ENCODE results near the gene GPD1L. TPM values are rescaled to one million over a fixed set of nuclear protein-coding genes. Genes with fewer than 3 reads are reported as not detected.

GPD1L gene
- total and polyA plus RNA-seq, 2 of the 13 experiments (the other 11 are each of a cell fraction or from before 2014, with no cell fraction given) = 4.9 to 13.7 TPM

DNA sequence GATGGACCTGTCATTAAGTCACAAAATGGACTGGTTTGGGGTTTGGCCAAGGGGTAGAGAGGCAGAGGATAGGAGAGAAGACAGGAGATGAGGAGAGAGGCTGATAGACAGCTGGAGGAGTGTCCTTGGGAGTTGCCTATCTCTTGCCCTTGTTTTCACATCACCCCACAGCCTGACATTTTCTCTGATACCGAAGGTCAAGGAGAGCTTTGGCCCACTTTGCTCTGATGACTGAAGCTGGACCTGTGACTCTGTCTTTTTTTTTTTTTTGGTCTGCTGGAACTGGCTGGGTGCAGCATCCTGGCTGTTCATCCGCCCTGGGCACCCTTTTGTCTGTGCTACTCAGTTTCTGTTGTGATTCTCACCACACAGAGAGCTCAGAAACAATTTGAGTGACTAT lies 5.1 kb downstream of the GPD1L start:
- Histone ChIP-seq H3K4me1 (ENCODE audit: insufficient read depth, low read length) (peaks cover 36% of the 10 kb centered on the region), H3K9ac (ENCODE audit: insufficient read depth, low read depth, low read length) (no peak overlapping the region), H3K36me3 (replicated peaks in 1 of 2; ENCODE audit: control insufficient read depth in 1 of 2, insufficient read depth in 2 of 2, low read length in 2 of 2) (no peaks in the 10 kb centered on the region), H3K27me3 (ENCODE audit: control insufficient read depth in 1 of 2, insufficient read depth in 2 of 2, low read length in 2 of 2) (no peaks in the 10 kb centered on the region; a peak in 1 of 5 replicates), H3K27ac (ENCODE audit: extremely low read length, insufficient read depth, low read length) (no peak overlapping the region), H4K20me1 (ENCODE audit: insufficient read depth, low read length) (no peaks in the 10 kb centered on the region), H3K9me3 (ENCODE audit: low read length) (no peaks in the 10 kb centered on the region), H3K4me3 (replicated peaks in 1 of 3; ENCODE audit: insufficient read depth in 1 of 3, low read depth in 2 of 3, low read length in 3 of 3) (no peak overlapping the region), H2AFZ (ENCODE audit: low read length) (no peak overlapping the region), H3K4me2 (ENCODE audit: low read depth, low read length) (no peak overlapping the region), H3K79me2 (ENCODE audit: insufficient read depth, low read length) (no peaks in the 10 kb centered on the region)
- intact Hi-C loops (cut with micrococcal nuclease; ENCODE audit: unreplicated experiment) (no loop called here), in situ Hi-C loops (cut with HindIII; ENCODE audit: extremely low pct_ligation_motif_present, low pct_unique_long_range_greater_than_20kb) (no loop called here)
- FAIRE-seq (no peak), ATAC-seq (no peak), DNase-seq (ENCODE audit: low spot score) (no peak)
- ChIA-PET CTCF (ENCODE audit: low intra/inter-chr PET ratio, low total read pairs) (no interaction called here), POLR2A (no interaction called here)
- WGBS (ENCODE audit: low lambda C conversion rate) = 64% methylated on average over 2 of the region's 2 CpGs
- BruUV-seq (replicated peaks) = no TSS peak
- TF ChIP-seq ZNF251 (CRISPR knock-in tag; IDR thresholded peaks at IDR 0.05) (no peak), REXO4 (CRISPR knock-in tag; IDR thresholded peaks at IDR 0.05; ENCODE audit: borderline replicate concordance) (no peak), TBL1XR1 (IDR thresholded peaks at IDR 0.05; ENCODE audit: borderline replicate concordance, low read length, partially characterized antibody) (no peak), RFX5 (IDR thresholded peaks at IDR 0.05; ENCODE audit: low read depth, low read length) (no peak), BCL3 (CRISPR knock-in tag; IDR thresholded peaks at IDR 0.05) (no peak), SUZ12 (IDR thresholded peaks at IDR 0.05; ENCODE audit: low read depth, low read length) (no peak), SMYD3 (CRISPR knock-in tag; IDR thresholded peaks at IDR 0.05) (no peak), ZNF609 (CRISPR knock-in tag; IDR thresholded peaks at IDR 0.05; ENCODE audit: borderline replicate concordance) (no peak), ZNF747 (CRISPR knock-in tag; IDR thresholded peaks at IDR 0.05; ENCODE audit: borderline replicate concordance) (no peak)
- TF ChIP-seq, protein P1, sequence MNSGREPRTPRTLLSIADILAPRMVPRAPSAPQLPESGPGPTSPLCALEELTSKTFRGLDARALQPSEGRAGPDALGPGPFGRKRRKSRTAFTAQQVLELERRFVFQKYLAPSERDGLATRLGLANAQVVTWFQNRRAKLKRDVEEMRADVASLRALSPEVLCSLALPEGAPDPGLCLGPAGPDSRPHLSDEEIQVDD (CRISPR knock-in tag; IDR thresholded peaks at IDR 0.05; ENCODE audit: borderline replicate concordance) = no peak
- TF ChIP-seq, protein P2, sequence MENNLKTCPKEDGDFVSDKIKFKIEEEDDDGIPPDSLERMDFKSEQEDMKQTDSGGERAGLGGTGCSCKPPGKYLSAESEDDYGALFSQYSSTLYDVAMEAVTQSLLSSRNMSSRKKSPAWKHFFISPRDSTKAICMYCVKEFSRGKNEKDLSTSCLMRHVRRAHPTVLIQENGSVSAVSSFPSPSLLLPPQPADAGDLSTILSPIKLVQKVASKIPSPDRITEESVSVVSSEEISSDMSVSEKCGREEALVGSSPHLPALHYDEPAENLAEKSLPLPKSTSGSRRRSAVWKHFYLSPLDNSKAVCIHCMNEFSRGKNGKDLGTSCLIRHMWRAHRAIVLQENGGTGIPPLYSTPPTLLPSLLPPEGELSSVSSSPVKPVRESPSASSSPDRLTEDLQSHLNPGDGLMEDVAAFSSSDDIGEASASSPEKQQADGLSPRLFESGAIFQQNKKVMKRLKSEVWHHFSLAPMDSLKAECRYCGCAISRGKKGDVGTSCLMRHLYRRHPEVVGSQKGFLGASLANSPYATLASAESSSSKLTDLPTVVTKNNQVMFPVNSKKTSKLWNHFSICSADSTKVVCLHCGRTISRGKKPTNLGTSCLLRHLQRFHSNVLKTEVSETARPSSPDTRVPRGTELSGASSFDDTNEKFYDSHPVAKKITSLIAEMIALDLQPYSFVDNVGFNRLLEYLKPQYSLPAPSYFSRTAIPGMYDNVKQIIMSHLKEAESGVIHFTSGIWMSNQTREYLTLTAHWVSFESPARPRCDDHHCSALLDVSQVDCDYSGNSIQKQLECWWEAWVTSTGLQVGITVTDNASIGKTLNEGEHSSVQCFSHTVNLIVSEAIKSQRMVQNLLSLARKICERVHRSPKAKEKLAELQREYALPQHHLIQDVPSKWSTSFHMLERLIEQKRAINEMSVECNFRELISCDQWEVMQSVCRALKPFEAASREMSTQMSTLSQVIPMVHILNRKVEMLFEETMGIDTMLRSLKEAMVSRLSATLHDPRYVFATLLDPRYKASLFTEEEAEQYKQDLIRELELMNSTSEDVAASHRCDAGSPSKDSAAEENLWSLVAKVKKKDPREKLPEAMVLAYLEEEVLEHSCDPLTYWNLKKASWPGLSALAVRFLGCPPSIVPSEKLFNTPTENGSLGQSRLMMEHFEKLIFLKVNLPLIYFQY (CRISPR knock-in tag; IDR thresholded peaks at IDR 0.05; ENCODE audit: borderline replicate concordance) = no peak
- TF ChIP-seq, protein P3, sequence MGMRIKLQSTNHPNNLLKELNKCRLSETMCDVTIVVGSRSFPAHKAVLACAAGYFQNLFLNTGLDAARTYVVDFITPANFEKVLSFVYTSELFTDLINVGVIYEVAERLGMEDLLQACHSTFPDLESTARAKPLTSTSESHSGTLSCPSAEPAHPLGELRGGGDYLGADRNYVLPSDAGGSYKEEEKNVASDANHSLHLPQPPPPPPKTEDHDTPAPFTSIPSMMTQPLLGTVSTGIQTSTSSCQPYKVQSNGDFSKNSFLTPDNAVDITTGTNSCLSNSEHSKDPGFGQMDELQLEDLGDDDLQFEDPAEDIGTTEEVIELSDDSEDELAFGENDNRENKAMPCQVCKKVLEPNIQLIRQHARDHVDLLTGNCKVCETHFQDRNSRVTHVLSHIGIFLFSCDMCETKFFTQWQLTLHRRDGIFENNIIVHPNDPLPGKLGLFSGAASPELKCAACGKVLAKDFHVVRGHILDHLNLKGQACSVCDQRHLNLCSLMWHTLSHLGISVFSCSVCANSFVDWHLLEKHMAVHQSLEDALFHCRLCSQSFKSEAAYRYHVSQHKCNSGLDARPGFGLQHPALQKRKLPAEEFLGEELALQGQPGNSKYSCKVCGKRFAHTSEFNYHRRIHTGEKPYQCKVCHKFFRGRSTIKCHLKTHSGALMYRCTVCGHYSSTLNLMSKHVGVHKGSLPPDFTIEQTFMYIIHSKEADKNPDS (CRISPR knock-in tag; IDR thresholded peaks at IDR 0.05) = no peak
